ENCODE results near the gene SPOPL.
"Not testable (repeated sequence)": the region's sequence is repeated elsewhere in the genome, so short reads cannot be mapped to it uniquely, and the experiment has no call there.

Gene SPOPL

DNA sequence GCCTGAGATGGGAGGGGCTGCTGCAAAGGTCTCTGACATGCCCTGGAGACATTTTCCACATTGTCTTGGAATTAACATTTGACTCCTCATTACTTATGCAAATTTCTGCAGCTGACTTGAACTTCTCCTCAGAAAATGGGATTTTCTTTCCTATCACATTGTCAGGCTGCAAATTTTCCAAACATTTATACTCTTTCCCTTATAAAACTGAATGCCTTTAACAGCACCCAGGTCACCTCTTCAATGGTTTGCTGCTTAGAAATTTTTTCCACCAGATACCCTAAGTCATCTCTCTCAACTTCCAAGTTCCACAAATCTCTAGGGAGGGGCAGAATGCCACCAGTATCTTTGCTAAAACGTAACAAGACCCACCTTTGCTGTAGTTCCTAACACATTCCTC is 22.8 kb downstream of the SPOPL start:
- H3K9me3 ChIP-seq (ENCODE audit: insufficient read depth, low read length); H3K36me3 ChIP-seq (ENCODE audit: low read length); H3K9me2 ChIP-seq (replicated peaks; ENCODE audit: insufficient read depth, low read length); H3K4me3 ChIP-seq (ENCODE audit: insufficient read depth, low read length, poor library complexity, severe bottlenecking); H3K27me3 ChIP-seq (ENCODE audit: low read length); H2AFZ ChIP-seq (ENCODE audit: low read depth, low read length, severe bottlenecking); H3K4me2 ChIP-seq (ENCODE audit: low read depth, low read length, poor library complexity, severe bottlenecking); H3K9ac ChIP-seq (ENCODE audit: low read length); H3F3A ChIP-seq (ENCODE audit: insufficient read depth); H3K27ac ChIP-seq (ENCODE audit: low read depth, low read length): not testable (repeated sequence)
- peaks cover 25% of the 10 kb centered on the region for H4K20me1 ChIP-seq (ENCODE audit: low read depth, low read length)
- H3K79me2 ChIP-seq (ENCODE audit: insufficient read depth, low read length) = peaks cover 85% of the 10 kb centered on the region

DNA sequence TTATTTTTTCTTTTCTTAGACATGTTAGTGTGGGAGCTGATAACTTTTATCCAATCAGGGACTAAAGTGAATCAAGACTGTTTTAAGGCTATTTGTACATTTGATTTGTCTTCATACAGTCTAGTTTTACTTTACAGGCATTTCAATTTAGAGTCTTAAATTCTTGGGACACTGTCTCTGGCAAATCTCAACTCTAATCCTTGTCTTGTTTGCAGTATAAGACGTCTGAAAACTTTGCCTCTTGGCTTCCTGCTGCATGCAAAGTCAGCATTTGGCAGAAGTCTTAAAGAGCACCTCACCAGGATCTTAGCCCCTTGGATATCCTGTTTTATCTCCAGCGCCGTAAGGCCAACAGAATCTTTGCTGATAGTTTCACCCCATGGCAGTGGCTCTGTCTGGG is 30.3 kb downstream of the SPOPL start:
- no peaks in the 10 kb centered on the region for H3K9me3 ChIP-seq (ENCODE audit: insufficient read depth, low read length)
- no peak overlapping the region for H2AFZ ChIP-seq (ENCODE audit: low read depth, low read length, severe bottlenecking)
- H3K9ac ChIP-seq (ENCODE audit: low read length) = no peak overlapping the region
- H3K27me3 ChIP-seq (ENCODE audit: low read length) = no peaks in the 10 kb centered on the region
- TF ChIP-seq CTCF (IDR thresholded peaks at IDR 0.05; ENCODE audit: insufficient read depth, low read length, poor library complexity, severe bottlenecking) (no peak), EZH2phosphoT487 (conservative IDR thresholded peaks at IDR 0.05; ENCODE audit: low read length) (no peak)
- no peaks in the 10 kb centered on the region for H3F3A ChIP-seq (ENCODE audit: insufficient read depth)
- no peak overlapping the region for H3K4me2 ChIP-seq (ENCODE audit: low read depth, low read length, poor library complexity, severe bottlenecking)
- H3K79me2 ChIP-seq (ENCODE audit: insufficient read depth, low read length) = peaks cover 95% of the 10 kb centered on the region
- H3K36me3 ChIP-seq (ENCODE audit: low read length) = 0 out of 2 replicates have a peak, but pooled peaks cover 1% of the 10 kb centered on the region
- H3K9me2 ChIP-seq (replicated peaks; ENCODE audit: insufficient read depth, low read length) = no peaks in the 10 kb centered on the region
- H4K20me1 ChIP-seq (ENCODE audit: low read depth, low read length) = peaks cover 37% of the 10 kb centered on the region
- H3K4me3 ChIP-seq (ENCODE audit: insufficient read depth, low read length, poor library complexity, severe bottlenecking) = no peak overlapping the region
- no peak overlapping the region for H3K27ac ChIP-seq (ENCODE audit: low read depth, low read length)

DNA sequence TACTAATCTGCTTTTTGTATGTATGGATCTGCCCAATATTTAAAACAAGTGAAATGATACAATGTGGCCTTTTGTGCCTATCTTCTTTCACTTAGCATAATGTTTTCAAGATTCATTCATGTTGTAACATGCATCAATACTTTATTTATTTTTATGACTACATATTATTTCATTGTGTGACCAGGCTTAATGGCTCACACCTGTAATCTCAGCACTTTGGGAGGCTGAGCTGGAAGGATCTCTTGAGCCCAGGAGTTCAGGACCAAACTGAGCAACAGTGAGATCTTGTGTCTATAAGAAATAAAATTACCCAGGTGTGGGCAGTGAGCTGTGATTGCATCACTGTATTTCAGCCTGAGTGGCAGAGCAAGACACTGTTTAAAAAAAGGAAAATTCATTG is 33.2 kb downstream of the SPOPL start:
- H3K9me2 ChIP-seq (replicated peaks; ENCODE audit: insufficient read depth, low read length) = no peaks in the 10 kb centered on the region
- H3K27me3 ChIP-seq (ENCODE audit: low read length) = no peaks in the 10 kb centered on the region
- no peak for TF ChIP-seq EZH2phosphoT487 (conservative IDR thresholded peaks at IDR 0.05; ENCODE audit: low read length)
- no peak for TF ChIP-seq CTCF (IDR thresholded peaks at IDR 0.05; ENCODE audit: insufficient read depth, low read length, poor library complexity, severe bottlenecking)
- H3K79me2 ChIP-seq (ENCODE audit: insufficient read depth, low read length) = peaks cover 84% of the 10 kb centered on the region
- no peak overlapping the region for H2AFZ ChIP-seq (ENCODE audit: low read depth, low read length, severe bottlenecking)
- H3K9me3 ChIP-seq (ENCODE audit: insufficient read depth, low read length) = no peaks in the 10 kb centered on the region; the same call in 1 of the 2 replicates
- H3K4me2 ChIP-seq (ENCODE audit: low read depth, low read length, poor library complexity, severe bottlenecking) = no peak overlapping the region
- H4K20me1 ChIP-seq (ENCODE audit: low read depth, low read length) = peaks cover 25% of the 10 kb centered on the region
- H3K36me3 ChIP-seq (ENCODE audit: low read length) = peaks cover 11% of the 10 kb centered on the region; the same call in 1 of the 2 replicates
- no peak overlapping the region for H3K27ac ChIP-seq (ENCODE audit: low read depth, low read length)
- H3K4me3 ChIP-seq (ENCODE audit: insufficient read depth, low read length, poor library complexity, severe bottlenecking) = no peak overlapping the region
- H3K9ac ChIP-seq (ENCODE audit: low read length) = no peak overlapping the region
- no peaks in the 10 kb centered on the region for H3F3A ChIP-seq (ENCODE audit: insufficient read depth)

GRCh38 chr2:138536302-138536701 is 34.7 kb downstream of the SPOPL start:
- H2AFZ ChIP-seq (ENCODE audit: low read depth, low read length, severe bottlenecking) = no peak overlapping the region
- peaks cover 11% of the 10 kb centered on the region for H4K20me1 ChIP-seq (ENCODE audit: low read depth, low read length)
- peaks cover 11% of the 10 kb centered on the region; the same call in 1 of the 2 replicates for H3K36me3 ChIP-seq (ENCODE audit: low read length)
- no peaks in the 10 kb centered on the region for H3K27me3 ChIP-seq (ENCODE audit: low read length)
- H3K9me2 ChIP-seq (replicated peaks; ENCODE audit: insufficient read depth, low read length) = no peaks in the 10 kb centered on the region
- H3K9ac ChIP-seq (ENCODE audit: low read length) = no peak overlapping the region
- peaks cover 72% of the 10 kb centered on the region for H3K79me2 ChIP-seq (ENCODE audit: insufficient read depth, low read length)
- no peak overlapping the region for H3K4me3 ChIP-seq (ENCODE audit: insufficient read depth, low read length, poor library complexity, severe bottlenecking)
- H3K9me3 ChIP-seq (ENCODE audit: insufficient read depth, low read length) = no peaks in the 10 kb centered on the region; the same call in 1 of the 2 replicates
- no peak overlapping the region for H3K27ac ChIP-seq (ENCODE audit: low read depth, low read length)
- no peaks in the 10 kb centered on the region for H3F3A ChIP-seq (ENCODE audit: insufficient read depth)
- TF ChIP-seq CTCF (IDR thresholded peaks at IDR 0.05; ENCODE audit: insufficient read depth, low read length, poor library complexity, severe bottlenecking) (no peak), EZH2phosphoT487 (conservative IDR thresholded peaks at IDR 0.05; ENCODE audit: low read length) (no peak)
- no peak overlapping the region for H3K4me2 ChIP-seq (ENCODE audit: low read depth, low read length, poor library complexity, severe bottlenecking)
